ENCODE results near the gene PRSS8.

GRCh38 chr16:31111881-31112466, 23.6 kb downstream of the PRSS8 start:
- TF ChIP-seq ATF3 (IDR thresholded peaks at IDR 0.05) (no peak), CTCF (IDR thresholded peaks at IDR 0.05 in 2 of 3, conservative IDR thresholded peaks at IDR 0.05 in 1 of 3; ENCODE audit: borderline replicate concordance in 1 of 3, insufficient read depth in 1 of 3, low read depth in 2 of 3, low read length in 2 of 3) (no peak), SP1 (IDR thresholded peaks at IDR 0.05; ENCODE audit: low read depth) (no peak), POLR2A (IDR thresholded peaks at IDR 0.05; ENCODE audit: borderline replicate concordance, extremely low read depth, insufficient read depth, insufficient read length) (no peak), EZH2phosphoT487 (IDR thresholded peaks at IDR 0.05; ENCODE audit: borderline replicate concordance) (no peak), REST (IDR thresholded peaks at IDR 0.05; ENCODE audit: low read depth) (no peak), ZFX (IDR thresholded peaks at IDR 0.05) (no peak), POLR2AphosphoS5 (IDR thresholded peaks at IDR 0.05; ENCODE audit: low read depth, low read length) (no peak; the same call in 1 of the 2 replicates), SIN3A (IDR thresholded peaks at IDR 0.05; ENCODE audit: low read depth) (no peak), ZNF274 (IDR thresholded peaks at IDR 0.05; ENCODE audit: low read depth, low read length) (no peak), MAX (IDR thresholded peaks at IDR 0.05) (no peak)

Measured in HCT116 (cell line).